Measurements from ENCODE around the gene NEK4.

The NEK4 gene

GRCh38 chr3:52770496-52771333 is at the start of gene NEK4:
Gene NEK4, minus strand, starts transcription at chr3:52770940. Its CDS starts 194 bp downstream, at chr3:52770746.
- Histone ChIP-seq H3K79me2 (ENCODE audit: low read length) (peaks cover 20% of the 10 kb centered on the region), H3K27me3 (ENCODE audit: low read depth, low read length) (no peaks in the 10 kb centered on the region), H4K20me1 (ENCODE audit: insufficient read depth, low read length) (no peaks in the 10 kb centered on the region), H3K4me1 (ENCODE audit: low read length) (peaks cover 14% of the 10 kb centered on the region), H3K4me3 (ENCODE audit: low read length) (peak within 1 kb of the TSS; percentile 78), H3K4me2 (ENCODE audit: low read length) (peak within 1 kb of the TSS; percentile 77), H2AFZ (ENCODE audit: low read depth, low read length) (peak within 1 kb of the TSS; percentile 82), H3K9ac (ENCODE audit: low read length) (peak within 1 kb of the TSS; percentile 77), H3K9me3 (ENCODE audit: insufficient read depth, low read length) (no peaks in the 10 kb centered on the region), H3K27ac (ENCODE audit: low read length) (peak within 1 kb of the TSS; percentile 64), H3K36me3 (replicated peaks; ENCODE audit: low read depth, low read length) (peaks cover 5% of the 10 kb centered on the region)
- TF ChIP-seq CTCF (IDR thresholded peaks at IDR 0.05; ENCODE audit: low read depth, low read length): no peak
- no peak for TF ChIP-seq EZH2phosphoT487 (IDR thresholded peaks at IDR 0.05; ENCODE audit: low read depth)

GRCh38 chr3:52819936-52820335 is 49.2 kb upstream of the NEK4 start:
- Histone ChIP-seq H3K9ac (ENCODE audit: low read length) (no peak overlapping the region), H3K79me2 (ENCODE audit: low read length) (no peaks in the 10 kb centered on the region), H4K20me1 (ENCODE audit: insufficient read depth, low read length) (no peaks in the 10 kb centered on the region), H3K4me1 (ENCODE audit: low read length) (no peaks in the 10 kb centered on the region), H3K4me2 (ENCODE audit: low read length) (no peak overlapping the region), H3K27ac (ENCODE audit: low read length) (no peak overlapping the region), H3K36me3 (replicated peaks; ENCODE audit: low read depth, low read length) (no peaks in the 10 kb centered on the region), H2AFZ (ENCODE audit: low read depth, low read length) (no peak overlapping the region), H3K9me3 (ENCODE audit: insufficient read depth, low read length) (no peaks in the 10 kb centered on the region), H3K4me3 (ENCODE audit: low read length) (no peak overlapping the region), H3K27me3 (ENCODE audit: low read depth, low read length) (no peaks in the 10 kb centered on the region)
- no peak for TF ChIP-seq CTCF (IDR thresholded peaks at IDR 0.05; ENCODE audit: low read depth, low read length)
- TF ChIP-seq EZH2phosphoT487 (IDR thresholded peaks at IDR 0.05; ENCODE audit: low read depth): no peak

- no peak for TF ChIP-seq CTCF (IDR thresholded peaks at IDR 0.05; ENCODE audit: low read depth, low read length)
- no peak for TF ChIP-seq EZH2phosphoT487 (IDR thresholded peaks at IDR 0.05; ENCODE audit: low read depth)
- no peak overlapping the region for H3K4me3 ChIP-seq (ENCODE audit: low read length)
Observed at GRCh38 chr3:52817860-52818259, 47.1 kb upstream of the NEK4 start.

DNA sequence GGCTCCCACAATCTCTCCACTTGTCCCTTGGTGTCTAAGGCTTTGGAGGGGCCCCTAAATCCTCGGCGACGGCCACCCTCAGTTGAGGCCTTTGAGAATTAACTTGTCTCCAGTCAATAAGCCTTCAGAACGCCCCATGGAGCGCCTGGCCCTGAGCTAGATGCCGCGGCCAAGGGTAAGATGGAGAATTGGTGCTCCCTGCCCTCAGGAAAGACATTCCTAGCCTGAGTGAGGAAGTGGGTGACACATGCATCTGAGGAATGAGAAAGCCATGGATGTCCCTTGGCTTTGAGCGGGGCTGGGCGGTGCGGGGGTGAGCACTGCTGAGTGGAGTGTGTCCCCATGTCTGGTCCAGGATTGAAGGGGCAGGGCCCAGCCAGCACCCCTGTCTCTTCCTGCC is 46.5 kb upstream of the NEK4 start:
- H3K9me3 ChIP-seq (ENCODE audit: insufficient read depth, low read length): no peaks in the 10 kb centered on the region
- TF ChIP-seq CTCF (IDR thresholded peaks at IDR 0.05; ENCODE audit: low read depth, low read length) (no peak), EZH2phosphoT487 (IDR thresholded peaks at IDR 0.05; ENCODE audit: low read depth) (no peak)
- no peak overlapping the region for H3K27ac ChIP-seq (ENCODE audit: low read length)
- no peaks in the 10 kb centered on the region for H3K27me3 ChIP-seq (ENCODE audit: low read depth, low read length)
- H2AFZ ChIP-seq (ENCODE audit: low read depth, low read length): no peak overlapping the region
- no peak overlapping the region for H3K4me2 ChIP-seq (ENCODE audit: low read length)
- H3K79me2 ChIP-seq (ENCODE audit: low read length): no peaks in the 10 kb centered on the region
- no peak overlapping the region for H3K9ac ChIP-seq (ENCODE audit: low read length)
- H4K20me1 ChIP-seq (ENCODE audit: insufficient read depth, low read length): no peaks in the 10 kb centered on the region
- no peak overlapping the region for H3K4me3 ChIP-seq (ENCODE audit: low read length)
- H3K4me1 ChIP-seq (ENCODE audit: low read length): no peaks in the 10 kb centered on the region
- H3K36me3 ChIP-seq (replicated peaks; ENCODE audit: low read depth, low read length): no peaks in the 10 kb centered on the region

More at GRCh38 chr3:52817860-52818259, 47.1 kb upstream of the NEK4 start:
- no peaks in the 10 kb centered on the region for H3K36me3 ChIP-seq (replicated peaks; ENCODE audit: low read depth, low read length)
- no peak overlapping the region for H3K27ac ChIP-seq (ENCODE audit: low read length)
- H3K9me3 ChIP-seq (ENCODE audit: insufficient read depth, low read length): no peaks in the 10 kb centered on the region
- no peaks in the 10 kb centered on the region for H3K79me2 ChIP-seq (ENCODE audit: low read length)
- H2AFZ ChIP-seq (ENCODE audit: low read depth, low read length): no peak overlapping the region
- H3K4me2 ChIP-seq (ENCODE audit: low read length): no peak overlapping the region
- no peaks in the 10 kb centered on the region for H4K20me1 ChIP-seq (ENCODE audit: insufficient read depth, low read length)
- no peak overlapping the region for H3K9ac ChIP-seq (ENCODE audit: low read length)
- no peaks in the 10 kb centered on the region for H3K27me3 ChIP-seq (ENCODE audit: low read depth, low read length)
- no peaks in the 10 kb centered on the region for H3K4me1 ChIP-seq (ENCODE audit: low read length)
